Hepatic stellate cell (primary cell): ENCODE results near the gene LCN9.
"Not testable (repeated sequence)": the region's sequence is repeated elsewhere in the genome, so short reads cannot be mapped to it uniquely, and the experiment has no call there.

ENCODE experiments used
- DNase-seq: peaks from one replicate; pipeline ENCODE4 v3.0.0; 2011; ENCODE audit warnings: low spot score

LCN9 gene, protein sequence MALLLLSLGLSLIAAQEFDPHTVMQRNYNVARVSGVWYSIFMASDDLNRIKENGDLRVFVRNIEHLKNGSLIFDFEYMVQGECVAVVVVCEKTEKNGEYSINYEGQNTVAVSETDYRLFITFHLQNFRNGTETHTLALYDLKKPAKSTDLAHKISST

GRCh38 chr9:135662758-135663450, at the start of gene LCN9:
Gene LCN9, plus strand, starts transcription at chr9:135663309. Its CDS starts 13 bp downstream, at chr9:135663322.
- DNase-seq: peak; percentile 2

- DNase-seq: no peak
Observed at GRCh38 chr9:135613946-135614805, 48.9 kb upstream of the LCN9 start.

- no peak for DNase-seq
Observed at GRCh38 chr9:135614821-135615665, 48.1 kb upstream of the LCN9 start.

DNA sequence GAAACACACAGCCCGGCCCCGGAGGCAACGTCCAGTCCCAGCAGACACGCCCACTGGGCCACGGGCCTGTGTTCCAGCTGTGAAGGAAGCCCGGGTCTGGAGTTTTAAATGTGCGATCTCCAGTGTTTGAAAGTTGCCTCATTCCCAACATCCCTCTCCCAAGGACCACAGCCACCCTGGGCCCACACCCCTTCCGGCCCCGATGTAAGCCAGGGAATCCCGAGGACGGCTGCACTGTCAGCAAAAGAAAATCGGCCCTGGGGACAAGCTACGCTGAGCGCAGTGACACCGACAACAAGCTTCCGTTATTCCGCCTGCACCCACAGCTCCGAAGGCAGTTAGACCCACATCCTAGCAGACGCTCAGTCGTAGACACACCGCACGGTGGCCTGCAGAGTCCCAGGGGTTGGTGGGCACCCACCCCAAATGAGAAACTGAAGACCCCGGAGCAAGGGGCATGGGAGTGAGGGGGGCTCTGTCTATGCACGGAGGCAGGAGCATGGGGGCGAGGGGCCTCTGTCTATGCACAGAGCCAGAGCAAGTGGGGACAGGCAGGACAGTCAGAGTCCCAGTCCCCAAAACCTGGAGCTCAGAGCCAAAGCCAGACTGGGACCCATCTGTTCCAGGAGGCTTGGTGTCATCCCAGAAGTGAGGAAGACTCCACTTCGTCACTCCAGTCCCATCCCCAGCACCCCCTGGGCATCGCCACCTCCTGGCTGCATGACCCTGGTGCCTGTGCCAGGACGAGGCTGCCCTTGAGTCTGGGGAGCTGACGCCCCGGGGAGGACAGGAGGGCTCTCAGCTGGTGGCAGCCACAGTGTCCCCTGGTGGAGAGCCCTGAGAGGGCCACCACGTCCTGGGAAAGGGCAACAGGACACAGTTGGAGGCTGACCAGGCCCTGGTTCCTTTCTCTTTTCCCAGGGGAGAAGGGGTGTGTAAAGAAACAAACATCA, 47.2 kb upstream of the LCN9 start:
- no peak for DNase-seq

DNA sequence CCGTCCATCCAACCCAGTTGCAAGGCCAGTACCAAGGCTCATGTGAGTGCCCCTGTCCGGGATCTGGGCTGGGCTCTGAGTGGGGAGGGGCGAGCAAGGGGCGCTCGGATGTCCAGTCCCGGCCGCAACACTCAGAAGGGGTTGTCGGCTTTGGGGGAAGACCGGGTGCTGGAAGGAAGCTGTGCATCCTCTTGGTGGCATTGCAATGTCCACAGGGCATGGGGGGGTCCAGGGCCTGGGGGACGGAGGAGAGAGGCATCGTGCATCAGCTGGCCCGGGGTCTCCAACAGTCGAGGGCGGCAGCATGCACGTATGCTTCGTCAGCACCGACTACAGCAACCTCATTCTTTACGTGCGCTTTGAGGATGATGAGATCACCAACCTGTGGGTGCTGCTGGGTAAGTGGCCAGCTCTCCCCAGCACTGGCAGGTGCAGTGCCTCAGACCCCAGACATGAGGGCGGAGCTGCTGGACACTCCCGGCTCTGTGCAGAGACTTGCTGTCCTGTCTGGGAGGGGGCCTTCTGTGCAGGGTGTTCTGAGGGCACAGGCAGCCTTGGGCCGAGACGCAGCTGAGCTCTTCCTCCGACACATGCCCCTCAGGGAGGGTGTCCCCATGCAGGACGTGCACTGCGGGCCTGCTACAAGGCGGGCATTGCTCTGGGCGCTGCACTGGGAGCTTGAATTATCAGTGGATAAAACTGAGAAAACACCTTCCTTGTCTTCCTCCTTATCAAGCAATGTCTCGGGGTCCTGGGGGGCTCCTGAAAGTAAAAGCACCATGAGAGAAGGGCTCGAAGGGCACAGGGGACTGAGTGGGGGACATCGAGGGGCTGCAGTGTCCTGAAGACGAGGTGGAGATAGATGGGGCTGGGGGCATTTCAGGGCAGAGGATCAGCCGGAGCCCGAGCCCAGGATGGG, 46.2 kb upstream of the LCN9 start:
- DNase-seq: no peak

DNA sequence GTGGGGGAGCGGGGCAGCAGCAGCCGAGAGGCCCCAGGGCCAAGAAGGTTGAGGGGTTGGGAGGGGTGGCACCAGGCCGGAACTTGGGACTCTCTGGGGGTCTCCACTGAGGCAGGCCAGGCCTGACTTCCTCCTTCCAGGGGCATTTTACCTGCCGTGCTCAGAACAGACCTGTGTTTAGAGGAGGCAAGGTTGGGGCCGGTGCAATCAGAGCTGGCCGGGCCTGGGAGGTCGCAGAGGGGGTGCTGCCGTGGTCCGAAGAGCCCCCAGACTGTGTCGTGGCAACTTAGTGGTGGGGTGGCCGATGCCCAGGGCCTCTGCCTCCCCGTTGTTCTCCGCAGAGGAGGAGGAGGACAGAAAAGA, 45.6 kb upstream of the LCN9 start:
- no peak for DNase-seq

- DNase-seq: no peak
Observed at GRCh38 chr9:135617991-135618411, 45.1 kb upstream of the LCN9 start.

- no peak for DNase-seq
Observed at GRCh38 chr9:135618866-135619598, 44.1 kb upstream of the LCN9 start.

DNA sequence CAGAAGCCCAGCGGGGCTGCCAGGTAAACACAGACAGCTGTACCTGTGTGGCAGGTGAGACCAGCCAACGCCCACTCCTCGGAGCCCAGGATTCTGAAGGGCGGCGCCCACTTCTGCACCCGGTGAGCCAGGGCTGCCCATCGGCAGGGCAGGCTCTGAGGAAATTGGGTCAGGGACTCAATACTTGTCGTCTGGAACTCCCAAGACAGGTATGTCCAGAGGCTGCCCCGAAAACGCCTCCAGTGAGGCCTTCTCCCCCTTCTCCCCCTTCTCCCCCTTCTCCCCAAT, 43.6 kb upstream of the LCN9 start:
- no peak for DNase-seq

DNA sequence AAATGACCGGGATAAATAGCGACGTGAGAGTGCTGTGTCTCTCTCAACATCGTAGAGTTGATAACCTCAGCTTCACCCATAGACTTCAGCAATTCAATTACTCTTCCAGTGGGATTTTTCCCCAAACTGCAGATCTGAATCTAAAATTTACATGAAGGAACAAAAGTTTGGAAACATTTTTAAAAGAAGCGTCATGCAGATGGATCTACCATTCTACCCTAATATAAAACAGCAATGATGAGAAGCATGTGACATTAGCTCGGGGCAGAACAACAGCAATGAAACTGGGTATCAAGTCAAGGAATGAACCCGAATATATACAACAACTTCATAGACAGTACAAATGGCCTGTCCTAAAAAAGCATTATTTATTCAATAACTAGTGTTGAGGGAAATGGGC, 42.6 kb upstream of the LCN9 start:
- DNase-seq: no peak

GRCh38 chr9:135622415-135623020, 40.6 kb upstream of the LCN9 start:
- no peak for DNase-seq

- no peak for DNase-seq
Observed at GRCh38 chr9:135624282-135624681, 38.8 kb upstream of the LCN9 start.

- no peak for DNase-seq
Observed at GRCh38 chr9:135632841-135633240, 30.3 kb upstream of the LCN9 start.

- not testable (repeated sequence) for DNase-seq
Observed at GRCh38 chr9:135636930-135637530, 26.1 kb upstream of the LCN9 start.

GRCh38 chr9:135639196-135639595, 23.9 kb upstream of the LCN9 start, which contains the start of gene GLT6D1:
Gene GLT6D1, minus strand, starts transcription at chr9:135639540. Its CDS starts 353 bp downstream, at chr9:135639187.
- no peak for DNase-seq

GRCh38 chr9:135641047-135641446, 22.1 kb upstream of the LCN9 start:
- no peak for DNase-seq

- DNase-seq: no peak
Observed at GRCh38 chr9:135641745-135642144, 21.4 kb upstream of the LCN9 start.

- no peak for DNase-seq
Observed at GRCh38 chr9:135644631-135645218, 18.4 kb upstream of the LCN9 start.
